ENCODE data around the gene CRYBB3.

CRYBB3 gene

DNA sequence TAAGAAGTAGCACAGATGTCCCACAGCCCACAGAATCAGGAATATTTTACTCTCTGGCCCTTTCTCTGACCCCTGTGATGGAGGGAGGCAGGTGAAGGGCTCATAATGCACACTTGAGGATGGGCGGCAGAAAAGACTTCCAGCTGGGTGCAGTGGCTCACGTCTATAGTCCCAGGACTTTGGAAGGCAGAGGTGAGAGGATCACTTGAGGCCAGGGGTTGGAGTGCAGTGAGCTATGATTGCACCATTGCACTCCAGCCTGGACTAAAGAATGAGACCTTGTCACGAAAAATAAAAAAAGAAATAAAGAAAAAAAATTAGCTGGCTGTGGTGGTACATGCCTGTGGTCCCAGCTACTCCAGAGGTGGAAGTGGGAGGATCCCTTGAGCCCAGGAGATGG is 13.5 kb upstream of the CRYBB3 start:
- Histone ChIP-seq H3K79me1 (ENCODE audit: low read length) (no peaks in the 10 kb centered on the region), H2BK15ac (replicated peaks; ENCODE audit: low read depth) (no peak overlapping the region), H3K79me2 (ENCODE audit: control insufficient read depth, insufficient read depth, low read length) (no peaks in the 10 kb centered on the region), H3K27ac (ENCODE audit: low read depth, low read length) (no peak overlapping the region), H3K4me2 (ENCODE audit: low read length) (no peak overlapping the region), H3K9ac (ENCODE audit: low read length) (no peak overlapping the region), H3K4ac (ENCODE audit: low read depth, low read length) (no peak overlapping the region), H3K18ac (ENCODE audit: low read length) (no peak overlapping the region), H3K27me3 (ENCODE audit: insufficient read depth, low read length, poor library complexity) (no peaks in the 10 kb centered on the region), H4K8ac (ENCODE audit: low read depth, low read length) (no peak overlapping the region), H2BK120ac (ENCODE audit: low read depth, low read length) (no peak overlapping the region), H2AK5ac (ENCODE audit: low read length) (no peak overlapping the region), H3K4me1 (ENCODE audit: control insufficient read depth, low read depth, low read length) (no peaks in the 10 kb centered on the region), H4K5ac (ENCODE audit: low read length) (no peak overlapping the region), H3K36me3 (ENCODE audit: control insufficient read depth, insufficient read depth, low read length) (peaks cover 4% of the 10 kb centered on the region), H3K4me3 (ENCODE audit: low read length) (no peak overlapping the region), H3K23ac (ENCODE audit: low read length) (no peak overlapping the region), H3K56ac (ENCODE audit: low read length) (no peak overlapping the region), H2BK5ac (ENCODE audit: low read length) (no peak overlapping the region)
- DNase-seq: no peak
- no CpG with 5 or more reads among the region's 3 CpGs for WGBS (ENCODE audit: extremely low coverage, insufficient coverage, low lambda C conversion rate)

DNA sequence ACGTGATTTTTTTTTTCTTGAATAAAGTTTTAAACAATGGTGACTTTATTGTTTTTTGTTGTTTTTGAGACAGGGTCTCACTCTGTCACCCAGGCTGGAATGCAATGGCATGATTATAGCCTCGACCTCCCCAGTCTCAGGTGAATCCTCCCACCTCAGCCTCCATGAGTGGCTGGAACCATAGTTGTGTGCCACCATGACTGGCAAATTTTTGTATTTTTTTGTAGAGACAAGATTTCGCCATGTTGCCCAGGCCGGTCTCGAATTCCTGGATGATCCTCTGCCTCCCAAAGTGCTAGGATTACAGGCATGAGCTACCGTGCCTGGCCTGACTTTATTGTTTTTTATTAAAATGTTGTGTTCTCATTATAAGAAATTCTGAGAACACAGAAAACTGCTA is 12.2 kb upstream of the CRYBB3 start:
- no peaks in the 10 kb centered on the region for H3K79me1 ChIP-seq (ENCODE audit: low read length)
- no peak overlapping the region for H4K5ac ChIP-seq (ENCODE audit: low read length)
- H2BK120ac ChIP-seq (ENCODE audit: low read depth, low read length): no peak overlapping the region
- no peak overlapping the region for H3K56ac ChIP-seq (ENCODE audit: low read length)
- no peak overlapping the region for H3K18ac ChIP-seq (ENCODE audit: low read length)
- no peak overlapping the region for H2BK15ac ChIP-seq (replicated peaks; ENCODE audit: low read depth)
- no peak overlapping the region for H3K27ac ChIP-seq (ENCODE audit: low read depth, low read length)
- H3K4me3 ChIP-seq (ENCODE audit: low read length): no peak overlapping the region
- H3K27me3 ChIP-seq (ENCODE audit: insufficient read depth, low read length, poor library complexity): no peaks in the 10 kb centered on the region
- no peak for DNase-seq
- H3K9ac ChIP-seq (ENCODE audit: low read length): no peak overlapping the region
- H2BK5ac ChIP-seq (ENCODE audit: low read length): no peak overlapping the region
- WGBS (ENCODE audit: extremely low coverage, insufficient coverage, low lambda C conversion rate): no CpG with 5 or more reads among the region's 6 CpGs
- H3K4me2 ChIP-seq (ENCODE audit: low read length): no peak overlapping the region
- no peak overlapping the region for H2AK5ac ChIP-seq (ENCODE audit: low read length)
- no peaks in the 10 kb centered on the region for H3K4me1 ChIP-seq (ENCODE audit: control insufficient read depth, low read depth, low read length)
- no peak overlapping the region for H4K8ac ChIP-seq (ENCODE audit: low read depth, low read length)
- peaks cover 7% of the 10 kb centered on the region for H3K36me3 ChIP-seq (ENCODE audit: control insufficient read depth, insufficient read depth, low read length)
- no peaks in the 10 kb centered on the region for H3K79me2 ChIP-seq (ENCODE audit: control insufficient read depth, insufficient read depth, low read length)
- no peak overlapping the region for H3K4ac ChIP-seq (ENCODE audit: low read depth, low read length)
- no peak overlapping the region for H3K23ac ChIP-seq (ENCODE audit: low read length)

DNA sequence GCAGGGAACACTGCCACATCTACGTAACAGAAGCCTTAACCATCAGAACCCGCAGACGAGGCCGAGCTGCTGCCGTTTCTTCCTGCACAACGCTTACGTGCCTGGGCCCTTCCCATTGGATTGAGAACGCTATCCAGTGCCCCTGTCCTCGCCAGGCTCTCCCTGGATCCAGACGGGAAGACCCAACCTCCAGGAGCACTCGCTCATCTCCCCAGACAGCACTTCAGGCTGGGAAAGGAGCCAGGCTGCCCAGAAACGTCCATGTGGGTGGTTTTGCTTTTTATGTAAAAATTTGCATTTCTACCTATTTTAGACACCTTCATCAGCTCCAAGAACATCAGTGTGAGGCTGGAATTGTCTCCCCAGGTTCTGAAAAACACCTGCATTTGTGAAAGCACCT is 7.3 kb upstream of the CRYBB3 start:
- H3K79me1 ChIP-seq (ENCODE audit: low read length): no peaks in the 10 kb centered on the region
- H3K4me3 ChIP-seq (ENCODE audit: low read length): no peak overlapping the region
- H3K27ac ChIP-seq (ENCODE audit: low read depth, low read length): no peak overlapping the region
- H3K4ac ChIP-seq (ENCODE audit: low read depth, low read length): no peak overlapping the region
- H3K9ac ChIP-seq (ENCODE audit: low read length): no peak overlapping the region
- H2BK5ac ChIP-seq (ENCODE audit: low read length): no peak overlapping the region
- no CpG with 5 or more reads among the region's 12 CpGs for WGBS (ENCODE audit: extremely low coverage, insufficient coverage, low lambda C conversion rate)
- H3K4me2 ChIP-seq (ENCODE audit: low read length): no peak overlapping the region
- H2BK15ac ChIP-seq (replicated peaks; ENCODE audit: low read depth): no peak overlapping the region
- H3K79me2 ChIP-seq (ENCODE audit: control insufficient read depth, insufficient read depth, low read length): no peaks in the 10 kb centered on the region
- no peak overlapping the region for H3K56ac ChIP-seq (ENCODE audit: low read length)
- no peaks in the 10 kb centered on the region for H3K27me3 ChIP-seq (ENCODE audit: insufficient read depth, low read length, poor library complexity)
- H3K23ac ChIP-seq (ENCODE audit: low read length): no peak overlapping the region
- no peak overlapping the region for H3K18ac ChIP-seq (ENCODE audit: low read length)
- H3K36me3 ChIP-seq (ENCODE audit: control insufficient read depth, insufficient read depth, low read length): peaks cover 2% of the 10 kb centered on the region
- no peak overlapping the region for H2AK5ac ChIP-seq (ENCODE audit: low read length)
- no peak overlapping the region for H2BK120ac ChIP-seq (ENCODE audit: low read depth, low read length)
- no peak for DNase-seq
- H3K4me1 ChIP-seq (ENCODE audit: control insufficient read depth, low read depth, low read length): no peaks in the 10 kb centered on the region
- H4K8ac ChIP-seq (ENCODE audit: low read depth, low read length): no peak overlapping the region
- H4K5ac ChIP-seq (ENCODE audit: low read length): no peak overlapping the region

DNA sequence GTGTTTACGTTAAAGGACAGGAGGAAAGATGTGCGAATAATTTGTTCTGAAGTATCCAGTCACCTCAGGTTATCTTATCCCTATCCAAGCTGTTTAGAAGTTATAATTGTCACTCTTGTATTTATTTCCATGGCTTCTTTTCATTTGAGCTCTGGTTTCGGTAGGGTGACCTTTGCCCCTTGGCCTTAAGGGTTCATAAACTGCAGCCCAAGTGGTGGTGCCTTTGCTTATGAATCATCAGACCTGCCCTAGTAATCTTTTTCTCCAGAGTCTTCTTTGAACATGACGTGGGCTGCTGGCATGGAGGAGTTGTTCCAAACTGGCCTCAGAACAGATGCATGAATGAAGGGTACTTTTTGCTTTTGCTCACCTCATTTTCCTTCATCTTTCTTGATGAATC is 6.5 kb upstream of the CRYBB3 start:
- no peak overlapping the region for H2BK5ac ChIP-seq (ENCODE audit: low read length)
- H3K56ac ChIP-seq (ENCODE audit: low read length): no peak overlapping the region
- no peak overlapping the region for H3K4me3 ChIP-seq (ENCODE audit: low read length)
- no CpG with 5 or more reads among the region's 4 CpGs for WGBS (ENCODE audit: extremely low coverage, insufficient coverage, low lambda C conversion rate)
- H3K9ac ChIP-seq (ENCODE audit: low read length): no peak overlapping the region
- no peak overlapping the region for H2BK120ac ChIP-seq (ENCODE audit: low read depth, low read length)
- H3K27ac ChIP-seq (ENCODE audit: low read depth, low read length): no peak overlapping the region
- H3K4me2 ChIP-seq (ENCODE audit: low read length): no peak overlapping the region
- H3K79me2 ChIP-seq (ENCODE audit: control insufficient read depth, insufficient read depth, low read length): no peaks in the 10 kb centered on the region
- H2BK15ac ChIP-seq (replicated peaks; ENCODE audit: low read depth): no peak overlapping the region
- H3K36me3 ChIP-seq (ENCODE audit: control insufficient read depth, insufficient read depth, low read length): peaks cover 2% of the 10 kb centered on the region
- H3K18ac ChIP-seq (ENCODE audit: low read length): no peak overlapping the region
- no peak overlapping the region for H4K8ac ChIP-seq (ENCODE audit: low read depth, low read length)
- H3K23ac ChIP-seq (ENCODE audit: low read length): no peak overlapping the region
- H4K5ac ChIP-seq (ENCODE audit: low read length): no peak overlapping the region
- no peaks in the 10 kb centered on the region for H3K27me3 ChIP-seq (ENCODE audit: insufficient read depth, low read length, poor library complexity)
- DNase-seq: no peak
- no peak overlapping the region for H2AK5ac ChIP-seq (ENCODE audit: low read length)
- H3K79me1 ChIP-seq (ENCODE audit: low read length): no peaks in the 10 kb centered on the region
- H3K4ac ChIP-seq (ENCODE audit: low read depth, low read length): no peak overlapping the region
- H3K4me1 ChIP-seq (ENCODE audit: control insufficient read depth, low read depth, low read length): no peaks in the 10 kb centered on the region

DNA sequence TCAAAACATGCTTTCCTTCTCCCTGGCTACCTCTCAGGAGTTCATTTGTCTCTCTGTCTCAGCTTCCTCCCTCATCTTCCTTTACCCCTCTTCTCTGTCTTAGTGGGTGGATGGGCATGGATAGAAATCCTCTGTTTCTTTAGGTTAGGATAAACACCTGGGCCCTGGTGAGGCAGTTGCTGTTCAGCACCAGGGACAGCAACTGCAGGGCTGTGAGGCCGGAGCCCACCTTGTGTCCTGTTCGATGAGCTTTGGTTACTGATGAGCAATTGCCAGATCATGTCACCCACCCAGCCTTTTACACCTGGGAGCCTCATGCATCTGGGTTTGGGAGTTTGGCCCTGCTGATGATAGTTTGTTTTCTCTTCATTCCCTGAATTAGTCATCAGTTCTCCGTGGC is 6.1 kb upstream of the CRYBB3 start:
- DNase-seq: peak; percentile 46
- H3K4ac ChIP-seq (ENCODE audit: low read depth, low read length): no peak overlapping the region
- H4K8ac ChIP-seq (ENCODE audit: low read depth, low read length): no peak overlapping the region
- no peak overlapping the region for H4K5ac ChIP-seq (ENCODE audit: low read length)
- no peak overlapping the region for H3K18ac ChIP-seq (ENCODE audit: low read length)
- H2BK5ac ChIP-seq (ENCODE audit: low read length): no peak overlapping the region
- no peak overlapping the region for H3K4me3 ChIP-seq (ENCODE audit: low read length)
- H3K36me3 ChIP-seq (ENCODE audit: control insufficient read depth, insufficient read depth, low read length): peaks cover 2% of the 10 kb centered on the region
- no peak overlapping the region for H3K56ac ChIP-seq (ENCODE audit: low read length)
- no peak overlapping the region for H2AK5ac ChIP-seq (ENCODE audit: low read length)
- no peaks in the 10 kb centered on the region for H3K27me3 ChIP-seq (ENCODE audit: insufficient read depth, low read length, poor library complexity)
- H2BK15ac ChIP-seq (replicated peaks; ENCODE audit: low read depth): no peak overlapping the region
- no peaks in the 10 kb centered on the region for H3K79me2 ChIP-seq (ENCODE audit: control insufficient read depth, insufficient read depth, low read length)
- H3K9ac ChIP-seq (ENCODE audit: low read length): no peak overlapping the region
- no peak overlapping the region for H3K23ac ChIP-seq (ENCODE audit: low read length)
- no CpG with 5 or more reads among the region's 3 CpGs for WGBS (ENCODE audit: extremely low coverage, insufficient coverage, low lambda C conversion rate)
- H2BK120ac ChIP-seq (ENCODE audit: low read depth, low read length): no peak overlapping the region
- H3K4me1 ChIP-seq (ENCODE audit: control insufficient read depth, low read depth, low read length): no peaks in the 10 kb centered on the region
- no peaks in the 10 kb centered on the region for H3K79me1 ChIP-seq (ENCODE audit: low read length)
- H3K4me2 ChIP-seq (ENCODE audit: low read length): no peak overlapping the region
- no peak overlapping the region for H3K27ac ChIP-seq (ENCODE audit: low read depth, low read length)

DNA sequence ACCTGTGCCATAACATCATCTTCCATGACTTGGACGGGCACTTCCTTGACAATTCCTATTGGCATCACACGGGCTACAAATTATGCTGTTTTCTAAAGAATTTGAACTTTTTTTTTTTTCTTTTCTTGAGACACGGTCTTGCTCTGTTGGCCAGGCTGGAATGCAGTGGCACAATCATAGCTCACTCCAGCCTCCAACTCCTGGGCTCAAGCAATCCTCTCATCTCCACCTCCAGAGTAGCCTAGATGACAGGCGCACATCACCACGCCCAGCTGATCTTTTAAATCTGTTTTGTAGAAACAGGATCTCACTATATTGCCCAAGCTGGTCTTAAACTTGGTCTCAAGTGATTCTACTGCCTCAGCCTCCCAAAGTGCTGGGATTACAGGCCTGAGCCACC is 3.3 kb upstream of the CRYBB3 start:
- H3K27me3 ChIP-seq (ENCODE audit: insufficient read depth, low read length, poor library complexity): no peaks in the 10 kb centered on the region
- H2BK15ac ChIP-seq (replicated peaks; ENCODE audit: low read depth): no peak overlapping the region
- H2BK5ac ChIP-seq (ENCODE audit: low read length): no peak overlapping the region
- H3K18ac ChIP-seq (ENCODE audit: low read length): no peak overlapping the region
- no peak for DNase-seq
- H3K79me1 ChIP-seq (ENCODE audit: low read length): no peaks in the 10 kb centered on the region
- no peak overlapping the region for H2AK5ac ChIP-seq (ENCODE audit: low read length)
- no peak overlapping the region for H2BK120ac ChIP-seq (ENCODE audit: low read depth, low read length)
- no peak overlapping the region for H3K23ac ChIP-seq (ENCODE audit: low read length)
- no peak overlapping the region for H4K8ac ChIP-seq (ENCODE audit: low read depth, low read length)
- peaks cover 2% of the 10 kb centered on the region for H3K36me3 ChIP-seq (ENCODE audit: control insufficient read depth, insufficient read depth, low read length)
- no peak overlapping the region for H3K27ac ChIP-seq (ENCODE audit: low read depth, low read length)
- no peak overlapping the region for H3K56ac ChIP-seq (ENCODE audit: low read length)
- no peak overlapping the region for H3K4me3 ChIP-seq (ENCODE audit: low read length)
- H3K79me2 ChIP-seq (ENCODE audit: control insufficient read depth, insufficient read depth, low read length): no peaks in the 10 kb centered on the region
- H4K5ac ChIP-seq (ENCODE audit: low read length): no peak overlapping the region
- no peak overlapping the region for H3K4me2 ChIP-seq (ENCODE audit: low read length)
- H3K4ac ChIP-seq (ENCODE audit: low read depth, low read length): no peak overlapping the region
- WGBS (ENCODE audit: extremely low coverage, insufficient coverage, low lambda C conversion rate): no CpG with 5 or more reads among the region's 5 CpGs
- H3K9ac ChIP-seq (ENCODE audit: low read length): no peak overlapping the region
- no peaks in the 10 kb centered on the region for H3K4me1 ChIP-seq (ENCODE audit: control insufficient read depth, low read depth, low read length)
